Heart left ventricle (tissue), 13 donors: Measurements from ENCODE around the gene TPRG1.

Experiments
- CTCF ChIP-seq, 12 donors: fragments of 200-600 bp; sonication (generic) in 4 of 12; IDR thresholded peaks; one replicate each; pipeline versions ENCODE4 v1.5.0 to v1.8.0; 2018 to 2022; ENCODE audit warnings: antibody characterized with exemption in 12 of 12, mild to moderate bottlenecking in 5 of 12
- POLR2A ChIP-seq, 2 donors: fragments of 450-650 bp; IDR thresholded peaks; one replicate each; pipeline ENCODE4 v1.6.1; 2017; ENCODE audit warnings: antibody characterized with exemption in 2 of 2, mild to moderate bottlenecking in 2 of 2, moderate library complexity in 2 of 2
- donor health status: ischemic (EF 13 %, LVEDD 7.1; RV severe dilation, severe dysfunction).
- donor health status: DM: no; HTN: yes; CAD: no.
- donor health status: DM: no; HTN: no; CAD: no.
- donor health status: ischemic (EF 25% LVEDD 6.9; RV normal size, moderate dysfunction).
- donor health status: ischemic (EF 25% LVEDD 5.7; RV mildly dilated, moderate dysfunction).
- donor health status: ischemic (EF 35%, LVEDD 5.7; RV mildly dilated, moderate dysfunction).
- donor health status: nonischemic (EF 11% LVEDD 7.7; RV severe dilation, severe dysfunction).
- donor health status: DM: yes; HTN: yes; CAD: no.
- donor health status: PGD.
- donor health status: ischemic (EF 29% LVEDD 5.4; RV normal size, mild dysfunction).
- donor health status: nonischemic (EF 23%, LVEDD 6.1; RV moderate dilation, normal function).

GRCh38 chr3:189278221-189278620 lies 106.5 kb downstream of the TPRG1 start:
- TF ChIP-seq POLR2A (IDR thresholded peaks at IDR 0.05) (no peak), CTCF (IDR thresholded peaks at IDR 0.05) (no peak)
